Measurements from ENCODE around the gene RBMS1.

Gene RBMS1

DNA sequence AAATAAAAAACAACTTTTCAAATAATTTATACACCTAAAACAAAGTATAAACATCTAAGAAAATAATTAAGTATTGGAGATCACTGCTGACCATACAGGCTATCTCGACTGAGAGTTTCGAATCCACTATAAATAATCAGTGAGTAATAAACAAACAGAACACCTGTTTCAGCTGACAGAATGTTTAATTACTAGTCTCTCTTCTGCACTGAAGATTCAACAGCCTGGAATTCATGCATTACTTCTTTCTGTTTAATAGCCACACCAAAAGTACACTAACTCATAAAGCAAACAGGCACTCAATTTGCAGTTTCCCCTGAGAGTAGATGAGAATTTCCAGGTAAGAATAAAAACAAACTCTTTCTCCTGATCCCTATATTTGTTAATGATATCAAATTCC, 138.5 kb downstream of the RBMS1 start:
- no peak for DNase-seq

- no peak for DNase-seq
Measured at GRCh38 chr2:160354677-160355076, 138.9 kb downstream of the RBMS1 start.

GRCh38 chr2:160353813-160354212, 139.8 kb downstream of the RBMS1 start:
- DNase-seq = no peak

DNA sequence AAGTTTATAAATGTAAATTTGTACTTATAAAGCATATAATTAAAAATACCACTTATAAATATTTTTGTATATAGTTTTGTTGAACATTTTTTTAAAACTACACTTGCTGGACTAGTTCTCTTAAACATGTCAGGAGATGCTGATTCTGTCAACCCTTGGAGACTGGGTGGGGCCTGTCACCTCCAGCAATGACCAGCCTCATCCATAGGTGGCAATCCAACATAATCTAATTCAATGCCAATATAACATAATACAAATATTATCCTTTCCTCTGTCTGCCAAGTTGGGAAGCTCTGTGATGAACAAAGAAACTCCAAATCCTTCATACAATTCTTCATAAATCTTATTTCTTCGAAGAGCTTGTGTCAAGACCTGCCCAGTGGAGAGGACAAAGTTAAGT, 140.4 kb downstream of the RBMS1 start:
- DNase-seq = no peak

GRCh38 chr2:160352500-160352899, 141.1 kb downstream of the RBMS1 start:
- DNase-seq = no peak

DNA sequence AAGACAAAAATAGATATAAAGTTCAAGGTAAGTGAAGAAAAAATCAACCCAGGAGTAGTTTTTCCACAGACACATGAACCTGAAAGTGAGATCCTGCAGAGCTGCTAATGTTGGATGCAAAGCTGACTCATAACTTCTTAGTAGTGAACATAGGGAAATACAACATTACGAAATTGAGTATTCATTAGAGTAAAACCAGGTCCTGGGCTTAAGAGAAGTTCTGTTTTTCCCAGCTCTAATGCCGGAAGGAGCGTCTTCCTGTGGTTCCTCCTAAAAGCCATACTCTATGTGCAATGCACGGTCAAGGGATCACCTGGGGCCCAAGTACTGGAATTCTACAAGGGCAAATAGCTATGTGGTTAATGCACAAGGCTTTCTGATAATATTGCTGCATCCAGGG, 141.7 kb downstream of the RBMS1 start:
- peak; percentile 41 for DNase-seq

GRCh38 chr2:160349306-160349705, 144.3 kb downstream of the RBMS1 start:
- DNase-seq = no peak

DNA sequence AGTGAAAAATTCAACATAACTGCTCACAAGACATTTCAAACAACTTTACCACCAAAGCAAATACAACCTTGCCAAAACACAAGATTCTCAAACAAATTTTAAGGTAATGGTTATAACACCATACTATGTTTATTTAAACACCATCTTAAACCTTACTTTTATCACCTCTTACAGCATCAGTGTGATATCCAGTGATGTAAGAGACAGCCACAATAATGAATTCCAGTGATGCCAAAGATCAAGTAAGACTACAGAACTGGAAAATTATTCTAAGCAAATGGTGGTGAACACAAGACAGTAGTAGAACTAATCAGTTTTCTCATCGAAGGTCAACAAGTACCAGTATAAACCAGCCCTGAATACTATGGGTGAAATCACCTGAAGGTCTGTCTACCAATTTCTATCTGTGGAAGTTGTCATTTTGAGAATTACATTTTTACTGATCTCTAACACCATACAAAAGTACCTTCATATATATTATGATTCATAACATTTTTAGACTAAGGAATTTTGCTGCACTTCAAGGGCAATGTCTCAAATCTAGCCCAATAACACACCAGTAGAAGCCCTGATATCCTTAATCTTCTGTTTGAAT, 146.2 kb downstream of the RBMS1 start:
- no peak for DNase-seq

DNA sequence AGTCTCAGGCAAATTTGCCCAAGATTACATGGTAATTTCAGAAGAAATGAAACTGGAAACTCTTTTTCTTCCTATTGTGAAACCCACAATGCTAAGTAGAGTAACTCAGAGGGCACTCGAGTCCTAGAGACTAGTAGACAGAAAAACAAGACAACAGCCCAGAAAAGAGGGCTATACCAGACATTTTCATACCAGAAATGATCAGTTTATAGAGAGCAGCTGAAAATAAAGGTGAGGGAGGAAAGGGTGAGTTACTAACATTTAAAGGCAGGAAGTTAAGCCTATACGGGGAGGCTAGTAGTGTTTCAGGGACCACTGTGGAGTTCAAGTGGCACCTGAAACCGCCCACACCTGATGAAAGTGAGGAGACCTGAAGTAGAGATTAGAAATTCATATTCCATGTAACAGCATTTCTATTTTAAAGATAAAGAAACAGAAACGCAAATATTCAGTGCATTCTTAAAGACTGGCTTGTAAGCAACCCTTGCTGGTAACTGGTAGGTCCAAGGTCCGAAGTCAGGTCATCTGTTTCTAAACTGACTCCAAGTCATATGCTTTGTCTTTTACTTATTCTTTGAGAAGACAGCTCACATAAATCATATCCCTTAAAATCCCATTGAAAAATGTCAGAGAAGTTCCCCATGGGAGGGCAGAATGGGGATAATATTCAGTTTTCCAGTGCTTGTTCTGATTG, 148.4 kb downstream of the RBMS1 start:
- DNase-seq = no peak

GRCh38 chr2:160343404-160343803, 150.2 kb downstream of the RBMS1 start:
- no peak for DNase-seq

- no peak for DNase-seq
Measured at GRCh38 chr2:160339726-160340125, 153.9 kb downstream of the RBMS1 start.

GRCh38 chr2:160338901-160339685, 154.5 kb downstream of the RBMS1 start:
- no peak for DNase-seq

DNA sequence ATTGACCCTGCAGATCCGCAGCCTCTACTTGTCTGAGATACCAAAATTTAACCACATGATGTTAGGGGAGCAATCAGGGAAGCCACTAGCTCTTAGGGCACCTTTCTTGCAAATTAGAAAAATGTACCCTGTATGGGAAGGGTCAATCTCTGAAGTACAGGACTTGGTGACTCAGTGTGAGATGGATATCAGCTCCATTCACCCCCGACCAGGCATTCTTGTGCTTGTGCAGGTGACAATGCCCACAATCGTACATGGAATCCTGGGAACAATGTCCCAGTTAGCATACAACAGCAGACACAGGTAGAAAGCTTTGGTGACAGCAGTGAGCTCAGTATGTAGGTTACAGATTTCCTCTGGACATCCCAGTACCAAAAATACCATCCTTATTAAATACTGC, 155.9 kb downstream of the RBMS1 start:
- DNase-seq = no peak

DNA sequence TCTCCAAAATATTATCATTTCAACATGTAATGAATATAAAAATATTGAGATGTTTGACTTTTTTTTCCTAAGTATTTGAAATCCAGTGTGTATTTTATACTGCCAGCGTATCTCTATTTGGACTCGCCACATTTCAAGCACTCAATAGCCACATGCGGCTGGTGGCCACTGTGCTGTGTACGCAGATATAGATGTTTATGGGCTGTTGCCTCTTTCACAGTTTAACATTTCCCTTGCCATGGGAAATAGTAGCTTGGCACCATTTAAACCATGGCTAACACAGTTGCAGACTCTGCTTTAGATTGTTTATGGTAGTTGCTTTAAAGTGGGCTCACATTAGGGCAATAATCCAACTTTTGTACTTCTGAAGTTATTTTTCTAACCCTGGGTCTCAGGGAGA, 157.0 kb downstream of the RBMS1 start:
- no peak for DNase-seq

DNA sequence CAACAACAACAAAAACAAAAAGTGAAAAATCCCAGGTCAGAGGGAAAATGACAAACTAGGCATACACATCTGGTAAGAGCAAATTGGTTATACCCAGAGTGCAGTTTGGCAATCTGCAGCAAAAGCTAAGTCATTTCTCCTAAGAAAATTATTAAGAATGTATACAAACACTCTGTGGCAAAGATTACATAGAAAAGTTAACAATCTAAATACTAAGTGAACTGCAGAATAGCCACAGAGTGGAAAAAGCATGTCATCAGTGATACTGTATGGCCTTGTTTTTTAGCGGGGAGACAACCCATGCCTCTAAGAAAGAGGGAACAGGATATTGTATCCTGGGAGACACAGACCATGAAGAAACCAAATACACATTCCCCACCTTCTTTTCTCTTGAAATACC, 157.5 kb downstream of the RBMS1 start:
- DNase-seq = no peak

DNA sequence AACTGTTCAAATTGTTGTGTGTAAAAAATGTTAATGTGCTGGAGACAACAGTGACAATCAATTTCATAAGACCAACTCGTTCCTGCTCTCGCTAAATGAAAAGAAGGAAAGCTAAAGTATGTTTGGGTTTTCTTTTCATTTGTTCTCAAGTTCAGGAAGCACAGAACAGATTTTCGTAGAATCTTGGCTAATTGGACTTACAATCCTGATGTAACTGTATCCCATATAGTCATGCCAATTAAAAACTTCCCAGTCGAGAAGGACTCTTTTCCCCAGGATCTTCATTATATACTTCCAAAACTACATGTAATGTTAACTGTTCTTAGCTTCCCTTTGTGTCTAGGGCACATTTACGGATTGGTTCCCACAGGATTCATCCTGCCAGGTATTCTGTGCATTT, 158.2 kb downstream of the RBMS1 start:
- DNase-seq = no peak

- no peak for DNase-seq
Measured at GRCh38 chr2:160334028-160334741, 159.4 kb downstream of the RBMS1 start.

GRCh38 chr2:160333324-160334027, 160.1 kb downstream of the RBMS1 start:
- DNase-seq = no peak

- peak; percentile 67 for DNase-seq
Measured at GRCh38 chr2:160332318-160332717, 161.3 kb downstream of the RBMS1 start.

- DNase-seq = no peak
Measured at GRCh38 chr2:160331258-160332025, 162.2 kb downstream of the RBMS1 start.

DNA sequence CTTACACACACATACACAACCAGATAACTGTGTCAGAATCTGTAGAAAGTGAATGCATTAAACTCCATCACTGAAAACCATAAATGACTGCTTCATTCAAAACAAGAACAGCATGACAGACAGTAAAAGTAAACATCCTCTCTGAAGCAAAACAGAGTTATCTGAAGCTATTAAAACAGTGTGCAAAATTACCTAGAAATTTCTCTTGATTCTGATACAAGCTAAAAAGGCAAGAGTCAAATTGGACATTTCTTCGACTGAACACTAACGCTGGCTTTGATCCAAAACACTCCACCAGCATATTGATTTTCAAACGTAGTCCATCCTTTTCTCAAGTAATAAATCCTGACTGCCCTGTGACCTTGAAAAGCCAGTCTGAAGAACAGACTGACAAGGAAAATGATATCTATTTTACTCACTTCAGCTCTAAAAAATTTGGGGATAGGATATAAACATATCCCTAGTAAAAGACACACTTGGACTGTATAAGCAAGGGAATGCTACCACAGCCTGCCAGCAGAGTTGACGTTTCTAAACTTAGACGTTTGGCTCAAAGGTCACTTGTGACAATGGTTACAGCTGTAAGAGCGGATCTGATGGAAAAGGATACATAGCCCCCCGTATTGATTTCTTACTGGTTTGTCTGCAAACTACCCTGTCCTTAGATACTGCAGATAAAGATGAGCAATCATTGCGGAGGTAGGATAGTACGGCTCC, 164.6 kb downstream of the RBMS1 start:
- DNase-seq = no peak

Measured in GF-D8 (cell line).